Measurements from ENCODE around the gene TRAK1.

DNA sequence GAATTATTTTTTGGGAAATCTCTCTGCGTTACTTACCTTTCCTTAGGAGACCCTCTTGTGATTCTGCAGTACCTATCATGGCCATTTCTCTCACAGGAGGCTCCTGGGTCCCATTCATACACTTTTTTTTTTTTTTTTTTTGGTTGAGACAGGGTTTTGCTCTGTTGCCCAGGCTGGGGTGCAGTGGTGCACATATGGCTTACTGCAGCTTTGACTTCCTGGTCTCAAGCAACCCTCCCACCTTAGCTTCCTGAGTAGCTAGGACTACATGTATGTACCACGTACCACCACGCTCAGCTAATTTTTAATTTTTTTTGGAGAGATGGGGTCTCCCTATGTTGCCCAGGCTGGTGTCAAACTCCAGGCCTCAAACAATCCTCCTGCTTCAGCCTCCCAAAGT is 36.1 kb downstream of the TRAK1 start:
- TF ChIP-seq EZH2 (IDR thresholded peaks at IDR 0.05): no peak
- no peak for TF ChIP-seq POLR2AphosphoS5 (IDR thresholded peaks at IDR 0.05; ENCODE audit: borderline replicate concordance, low read depth, low read length)
